HuH-7 (cell line): Measurements from ENCODE around the gene TPRG1L.

Experiments used
- DNase-seq: peaks from one replicate; pipeline ENCODE4 v3.0.0; 2011; ENCODE audit warnings: low spot score

The TPRG1L gene

DNA sequence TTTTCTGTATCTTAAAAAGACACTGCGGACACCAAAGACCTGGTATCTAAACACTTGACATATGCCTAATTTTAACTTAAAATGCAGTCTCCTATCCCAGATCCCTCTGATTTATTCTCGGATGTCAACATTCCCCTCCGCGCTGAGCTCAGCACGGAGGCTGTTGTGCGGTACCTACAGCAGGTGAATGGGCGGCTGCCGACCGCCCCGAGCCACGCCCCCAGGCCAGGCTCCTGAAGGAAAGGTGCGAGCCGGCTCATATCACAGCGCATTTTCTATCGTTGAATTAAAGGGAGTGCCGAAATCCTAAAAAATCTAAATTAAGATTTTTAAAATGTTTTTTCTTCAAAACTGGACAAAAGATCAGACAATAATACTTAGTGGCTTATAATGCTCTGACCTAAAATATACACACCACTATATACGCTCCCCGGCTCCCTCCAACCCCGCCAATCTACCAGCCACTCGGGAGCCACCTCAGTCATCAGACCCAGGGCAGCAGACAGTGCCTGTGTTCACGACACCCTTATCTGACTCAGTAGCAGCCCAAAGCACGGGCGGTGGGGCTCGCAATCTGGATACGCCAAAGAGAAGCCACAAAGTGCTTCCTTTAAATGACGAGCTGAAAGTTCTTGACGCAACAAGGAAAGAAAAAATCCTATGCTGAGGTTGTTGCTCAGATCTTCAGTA lies 21.0 kb downstream of the TPRG1L start:
- DNase-seq, result no peak

DNA sequence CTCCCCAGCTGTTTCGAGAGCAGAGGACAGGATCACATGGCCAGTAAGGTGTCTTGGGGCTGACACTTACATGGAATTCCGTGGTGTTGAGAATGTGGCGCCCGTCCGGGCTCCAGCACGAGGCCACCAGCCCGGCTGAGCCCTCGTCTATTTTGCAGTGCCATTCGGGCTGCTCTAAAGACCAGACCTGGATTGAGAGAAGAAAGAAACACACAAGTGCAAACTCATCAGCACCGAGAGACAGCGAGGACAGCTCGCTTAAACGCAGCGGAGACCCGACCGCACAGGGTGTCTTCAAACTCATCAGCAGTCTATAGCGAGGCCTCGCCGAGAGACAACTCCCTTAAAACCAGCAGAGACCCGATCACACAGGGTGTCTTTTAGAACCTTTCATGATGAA lies 21.8 kb downstream of the TPRG1L start:
- no peak for DNase-seq

DNA sequence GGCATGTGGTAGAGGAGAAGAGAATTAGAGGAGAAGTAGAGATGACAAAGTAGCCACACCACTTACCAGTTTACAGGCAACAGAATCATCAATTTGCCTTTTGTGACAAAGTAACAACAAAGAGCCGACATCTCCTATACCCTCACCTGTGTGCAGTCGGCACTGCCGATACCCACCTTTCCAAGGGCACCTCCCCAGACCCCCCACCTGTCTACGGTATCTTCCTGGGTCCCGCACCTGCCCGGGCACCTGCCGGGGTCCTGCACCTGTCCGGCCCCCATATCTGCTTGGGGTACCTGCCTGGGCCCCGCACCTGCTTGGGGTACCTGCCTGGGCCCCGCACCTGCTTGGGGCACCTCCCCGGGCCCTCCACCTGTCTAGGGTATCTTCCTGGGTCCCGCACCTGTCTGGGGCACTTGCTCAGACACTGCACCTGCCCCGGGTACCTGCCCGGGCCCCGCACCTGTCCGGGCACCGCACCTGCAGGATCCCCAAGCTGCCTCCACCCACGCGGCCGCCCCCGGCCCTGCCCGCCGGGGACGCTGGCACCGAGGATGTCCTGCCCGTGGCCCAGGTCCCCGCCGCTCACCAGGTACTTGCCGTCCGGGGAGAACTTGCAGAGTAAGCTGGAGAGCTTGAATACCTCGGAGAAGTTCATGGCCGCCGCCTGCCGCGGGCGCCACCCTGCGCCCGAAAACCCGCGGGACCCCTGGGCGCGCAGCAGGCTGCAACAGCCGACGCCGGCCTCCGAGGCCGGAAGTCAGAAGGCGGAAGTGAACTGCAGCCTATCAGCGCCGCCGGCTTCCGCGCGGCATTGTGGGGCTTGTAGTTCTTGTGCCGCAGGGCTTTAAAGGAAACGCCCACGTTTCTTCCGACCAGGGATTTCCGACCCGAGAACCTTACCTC lies 24.8 kb downstream of the TPRG1L start, which contains the start of gene WRAP73:
TSS of gene WRAP73 (minus strand) at position 762 of the 906 bp plus-strand sequence. CDS start at position 658, 104 bp downstream.
- DNase-seq, result peak; percentile 94

DNA sequence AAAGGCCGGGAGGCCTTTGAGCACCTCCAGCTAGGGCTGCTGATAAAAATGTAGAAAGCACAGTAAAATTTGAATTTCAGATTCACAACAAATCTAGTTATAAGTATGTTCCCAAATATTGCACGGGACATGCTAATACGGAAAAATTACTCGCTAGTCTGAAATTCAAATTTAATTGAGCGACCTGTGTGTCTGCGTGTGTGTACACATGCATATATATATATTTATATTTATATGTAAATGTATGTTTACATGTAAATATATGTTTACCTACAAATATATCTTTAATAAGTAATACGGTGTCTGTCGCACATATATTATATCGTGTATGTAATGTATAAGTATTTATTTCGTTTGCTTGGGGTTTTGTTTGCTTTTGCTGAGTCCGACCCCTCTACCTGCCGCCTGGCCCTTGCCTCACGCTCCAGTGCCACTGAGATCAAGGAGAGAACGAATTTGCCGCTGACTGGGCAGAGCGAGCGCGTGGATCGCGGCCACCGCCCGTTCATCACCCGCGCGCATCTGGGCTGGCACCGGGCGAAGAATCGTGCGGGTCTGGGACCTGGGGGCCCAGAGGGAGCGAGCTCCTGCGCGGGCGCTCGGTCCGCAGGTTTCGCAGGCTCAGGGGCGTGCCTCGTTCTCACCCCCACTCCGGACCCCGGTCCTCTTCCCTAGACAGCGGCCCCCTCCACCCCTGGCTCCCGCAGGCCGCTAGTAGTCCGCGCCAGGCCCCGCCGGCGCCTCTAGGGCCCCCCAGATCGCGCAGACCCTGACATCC lies 25.6 kb downstream of the TPRG1L start:
- DNase-seq, result no peak

DNA sequence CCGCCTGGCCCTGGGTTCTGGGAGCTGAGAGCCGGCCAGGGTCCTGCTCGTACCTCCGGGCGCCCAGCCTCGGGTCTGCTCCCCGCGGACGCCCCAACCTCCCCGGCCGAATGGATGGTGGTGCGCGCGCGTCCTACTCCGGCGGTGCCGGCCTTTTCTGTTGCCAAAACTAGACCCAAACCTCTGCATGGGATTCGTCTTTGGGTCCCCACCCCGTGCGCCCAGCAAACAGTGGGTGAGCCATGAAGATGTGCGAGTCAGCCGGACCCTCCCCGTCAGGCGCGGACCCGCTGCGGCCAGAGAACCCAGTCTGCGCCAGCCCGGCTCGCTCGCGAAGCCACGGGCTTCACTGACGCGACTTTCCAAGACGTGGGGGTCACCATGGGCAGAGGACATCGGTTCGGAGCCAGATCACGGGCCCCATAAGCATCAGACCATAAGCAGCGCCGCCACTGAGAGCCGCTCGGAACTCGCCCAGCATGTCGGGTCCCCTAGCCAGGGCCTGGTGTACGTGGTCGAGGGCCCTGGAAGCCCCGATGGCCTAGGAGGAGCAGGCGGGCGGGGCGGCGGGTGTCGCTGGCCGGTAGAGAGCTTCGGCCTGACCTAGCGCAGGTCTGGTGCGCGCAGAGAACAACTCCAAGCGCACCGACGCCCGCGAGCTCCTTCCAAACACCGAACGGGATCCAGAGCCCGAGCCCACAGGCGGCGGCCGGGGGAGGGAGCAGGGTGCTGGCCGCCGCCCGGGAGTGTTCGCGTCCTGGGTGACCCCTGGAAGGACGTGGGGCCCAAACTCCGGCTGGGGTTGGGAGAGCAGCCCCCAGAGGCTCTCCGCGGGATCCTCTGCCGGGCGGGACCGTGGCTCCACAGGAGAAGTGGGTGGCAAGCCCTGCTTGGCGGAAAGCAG lies 26.5 kb downstream of the TPRG1L start:
- DNase-seq, result no peak

DNA sequence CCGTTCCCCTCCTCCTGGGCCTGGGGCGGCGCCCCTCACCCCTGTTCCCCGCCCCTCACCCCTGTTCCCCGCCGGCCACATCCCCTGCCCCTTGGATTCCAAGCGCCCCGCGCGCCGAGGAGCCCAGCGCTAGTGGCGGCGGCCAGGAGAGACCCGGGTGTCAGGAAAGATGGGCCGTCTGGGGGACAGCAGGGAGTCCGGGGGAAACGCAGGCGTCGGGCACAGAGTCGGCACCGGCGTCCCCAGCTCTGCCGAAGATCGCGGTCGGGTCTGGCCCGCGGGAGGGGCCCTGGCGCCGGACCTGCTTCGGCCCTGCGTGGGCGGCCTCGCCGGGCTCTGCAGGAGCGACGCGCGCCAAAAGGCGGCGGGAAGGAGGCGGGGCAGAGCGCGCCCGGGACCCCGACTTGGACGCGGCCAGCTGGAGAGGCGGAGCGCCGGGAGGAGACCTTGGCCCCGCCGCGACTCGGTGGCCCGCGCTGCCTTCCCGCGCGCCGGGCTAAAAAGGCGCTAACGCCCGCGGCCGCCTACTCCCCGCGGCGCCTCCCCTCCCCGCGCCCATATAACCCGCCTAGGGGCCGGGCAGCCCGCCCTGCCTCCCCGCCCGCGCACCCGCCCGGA lies 27.2 kb downstream of the TPRG1L start, which contains the start of gene TP73:
TSS of gene TP73 (plus strand) at position 587 of the 618 bp plus-strand sequence. CDS start 29,850 bp downstream, outside the sequence.
- DNase-seq, result peak; percentile 45

DNA sequence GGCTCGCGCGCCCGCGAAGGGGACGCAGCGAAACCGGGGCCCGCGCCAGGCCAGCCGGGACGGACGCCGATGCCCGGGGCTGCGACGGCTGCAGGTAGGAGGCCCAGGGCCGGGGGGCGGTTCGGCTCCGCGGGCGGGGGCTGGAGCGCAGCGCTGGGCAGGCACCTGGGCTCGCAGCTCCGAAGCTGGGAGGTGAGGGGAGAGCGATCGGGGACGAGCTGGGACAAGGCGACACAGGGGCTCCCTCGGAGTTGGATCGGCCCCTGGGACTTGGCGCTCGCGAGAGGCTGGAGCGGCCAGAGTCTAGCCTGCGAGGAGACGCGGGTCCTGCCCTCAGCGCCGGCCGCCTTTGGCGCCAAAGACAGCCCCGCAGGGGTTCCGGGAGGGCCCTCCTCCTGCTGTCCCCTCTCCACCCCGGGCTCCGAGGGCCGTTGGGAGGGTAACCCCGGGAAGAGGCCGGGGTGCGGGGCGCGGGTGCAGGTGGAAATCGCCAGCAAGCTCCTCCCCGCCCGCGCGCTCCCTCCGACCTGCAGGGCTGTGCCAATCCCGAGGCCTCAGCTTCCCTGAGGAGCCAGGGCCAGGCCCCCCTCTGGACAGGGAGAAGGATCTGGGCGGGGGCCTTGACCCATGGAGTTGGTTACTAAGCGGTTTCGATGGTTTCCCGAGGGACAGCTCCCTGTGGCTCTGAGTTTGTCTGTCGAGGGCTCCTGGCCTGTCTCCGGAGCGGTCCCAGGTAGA lies 27.9 kb downstream of the TPRG1L start:
- peak; percentile 66 for DNase-seq

DNA sequence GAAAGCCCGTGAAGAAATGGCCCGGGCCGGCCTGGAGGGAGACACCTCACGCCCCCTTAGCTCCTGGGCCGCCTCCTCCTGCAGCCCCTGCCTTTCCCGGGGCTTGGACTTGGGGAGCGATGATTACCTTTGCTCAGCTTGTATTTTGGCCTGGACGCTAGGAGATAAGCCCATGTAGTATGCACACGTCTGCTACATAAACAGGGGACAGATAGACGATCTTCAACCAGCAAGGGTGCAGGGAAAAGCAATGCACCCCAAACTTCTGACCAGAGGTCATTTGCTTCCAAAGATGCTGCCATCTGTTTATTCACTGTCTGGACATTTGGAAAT lies 28.4 kb downstream of the TPRG1L start:
- no peak for DNase-seq

DNA sequence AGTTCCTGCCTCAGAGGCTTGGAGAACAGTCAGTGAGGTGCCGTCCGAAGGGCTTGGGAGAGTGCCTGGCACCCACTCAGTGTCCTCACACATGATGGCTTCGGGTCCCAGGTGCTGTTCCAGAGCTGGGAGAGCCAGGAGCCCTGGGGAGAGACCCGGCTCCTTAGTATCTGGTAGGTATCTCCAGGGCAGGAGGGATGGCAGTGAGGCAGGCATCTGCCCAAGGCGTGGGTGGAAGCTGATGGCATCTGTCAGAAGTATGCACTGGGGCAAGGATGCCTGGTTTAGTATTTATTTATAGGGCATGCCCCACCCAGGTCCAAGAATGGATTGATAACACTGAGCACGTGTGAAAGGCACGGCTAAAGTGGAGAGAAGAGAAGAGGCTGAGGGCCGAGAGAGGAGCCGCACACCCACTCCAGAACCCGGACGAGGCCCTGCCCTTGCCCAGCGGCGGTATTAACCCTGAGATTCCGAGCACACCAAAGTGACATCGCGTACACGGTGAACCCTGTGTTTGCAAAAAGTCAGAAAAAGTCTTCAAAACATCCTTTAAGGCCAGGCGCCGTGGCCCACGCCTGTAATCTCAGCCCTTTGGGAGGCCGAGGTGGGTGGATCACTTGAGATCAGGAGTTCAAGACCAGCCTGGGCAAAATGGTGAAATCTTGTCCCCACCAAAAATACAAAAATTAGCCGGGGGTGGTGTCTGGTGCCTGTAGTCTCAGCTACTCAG lies 29.9 kb downstream of the TPRG1L start:
- no peak for DNase-seq

DNA sequence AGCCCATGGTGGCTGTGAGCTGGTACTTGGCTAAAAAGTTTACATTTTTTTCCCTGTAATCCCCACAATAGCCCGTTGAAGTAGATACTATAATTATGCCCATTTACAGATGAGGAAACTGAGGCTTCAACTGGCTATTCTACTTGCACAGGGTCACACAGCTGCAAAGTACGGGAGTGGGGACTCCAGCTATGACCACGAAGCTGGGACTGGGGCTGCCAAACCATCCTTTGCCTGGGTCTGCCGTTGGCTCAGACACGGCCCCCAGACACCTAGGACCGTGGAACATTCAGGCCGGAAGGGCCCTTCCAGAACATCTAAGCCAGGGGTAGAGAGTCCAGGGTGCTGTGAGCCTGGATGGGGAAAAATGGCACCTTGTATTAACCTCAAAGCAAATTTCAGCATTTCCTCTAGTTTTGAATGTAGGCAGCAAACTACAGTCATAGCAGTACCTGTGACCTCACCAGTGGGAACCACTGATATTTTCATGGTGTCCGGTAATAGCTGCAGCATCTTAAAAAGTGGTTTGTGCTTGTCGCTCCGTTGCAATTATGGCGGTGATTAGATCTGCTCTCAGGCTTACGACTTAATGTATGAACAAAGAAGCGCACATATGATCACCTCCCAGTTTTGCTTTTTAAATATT lies 31.8 kb downstream of the TPRG1L start:
- DNase-seq, result no peak

DNA sequence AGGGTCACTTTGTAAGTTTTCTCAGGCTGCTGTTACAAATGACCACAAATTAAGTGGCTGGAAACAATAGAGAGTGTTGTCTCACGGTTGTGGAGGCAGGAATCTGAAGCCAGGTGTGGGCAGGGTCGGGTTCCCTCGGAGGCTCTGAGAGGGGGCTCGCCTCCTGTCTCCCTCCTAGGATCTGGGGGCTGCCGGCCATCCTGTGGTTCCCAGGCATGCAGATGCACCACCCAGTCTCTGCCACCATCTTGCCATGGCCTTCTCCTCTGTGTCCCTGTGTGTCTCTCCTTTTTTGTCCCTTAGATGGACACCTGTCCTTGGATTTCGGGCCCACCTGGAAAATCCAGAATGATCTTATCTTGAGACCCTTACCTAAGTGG lies 32.3 kb downstream of the TPRG1L start:
- DNase-seq, result no peak

DNA sequence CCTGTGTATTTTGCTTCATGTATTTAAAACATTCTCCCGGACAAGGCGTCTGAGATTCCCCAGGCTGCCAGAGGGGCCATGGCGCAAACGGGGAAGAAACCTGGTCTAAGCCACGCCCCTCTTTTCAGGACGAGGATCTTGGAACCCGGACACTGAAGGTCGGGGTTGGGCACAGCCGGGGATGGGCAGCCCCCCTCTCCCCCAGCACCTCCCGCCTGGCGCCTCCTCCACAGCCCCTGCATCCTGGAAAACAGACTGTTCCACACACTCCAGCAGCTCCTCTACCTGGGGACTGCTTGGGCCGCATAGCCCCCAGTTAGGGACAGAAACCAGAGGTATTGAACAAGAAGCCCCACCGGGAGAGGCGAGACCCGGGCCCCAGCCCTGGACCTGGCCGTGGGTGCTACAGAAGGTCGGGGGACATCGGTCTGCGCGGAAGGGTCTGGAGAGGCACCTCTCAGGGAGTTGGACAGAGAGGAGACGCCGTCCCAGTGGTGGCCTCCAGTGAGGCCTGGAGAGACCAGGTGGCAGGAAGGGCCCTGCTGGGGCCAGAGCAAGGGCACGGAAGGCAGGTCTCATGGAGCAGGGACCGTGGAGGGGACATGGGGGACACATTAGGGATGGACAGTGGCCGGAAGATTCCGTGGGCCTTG lies 32.9 kb downstream of the TPRG1L start:
- no peak for DNase-seq

DNA sequence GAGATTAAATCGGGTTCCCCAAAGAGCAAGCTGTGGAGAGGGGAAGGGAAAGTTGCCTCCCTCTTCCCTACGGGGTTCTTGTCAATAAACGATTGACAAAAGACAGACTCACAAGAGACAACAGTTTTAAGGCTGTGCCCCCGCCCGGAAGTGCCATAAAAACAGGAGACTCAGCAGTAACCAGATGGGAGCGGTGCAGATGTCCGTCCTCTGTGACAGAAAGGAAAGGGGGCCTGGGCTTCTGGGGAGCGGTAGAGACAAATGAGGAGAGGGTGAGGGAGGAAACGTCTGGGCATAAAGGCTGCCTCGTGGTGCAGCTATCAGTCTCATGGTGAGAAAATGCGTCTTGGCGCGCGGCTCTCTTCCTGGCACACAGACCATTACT lies 33.4 kb downstream of the TPRG1L start:
- no peak for DNase-seq

DNA sequence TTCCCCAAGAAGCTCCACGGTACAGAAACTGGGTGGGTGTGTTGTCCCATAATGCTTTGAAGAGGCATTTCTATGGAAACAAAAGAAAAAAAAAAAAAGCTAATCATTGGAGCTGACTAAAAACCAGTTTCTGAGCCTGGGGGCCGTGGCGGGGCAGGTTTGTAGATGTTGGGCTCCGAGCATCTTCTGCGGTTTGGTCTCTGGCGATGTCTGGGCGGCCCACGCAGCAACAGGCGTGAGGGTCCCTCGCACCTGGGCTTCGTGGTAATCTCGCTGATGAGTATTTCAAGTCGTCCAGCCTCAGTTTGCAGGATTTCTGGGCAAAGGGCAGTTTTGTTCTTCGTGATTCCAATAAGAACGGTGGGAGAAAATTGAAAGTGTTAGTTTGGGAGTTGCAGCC lies 34.3 kb downstream of the TPRG1L start:
- no peak for DNase-seq

DNA sequence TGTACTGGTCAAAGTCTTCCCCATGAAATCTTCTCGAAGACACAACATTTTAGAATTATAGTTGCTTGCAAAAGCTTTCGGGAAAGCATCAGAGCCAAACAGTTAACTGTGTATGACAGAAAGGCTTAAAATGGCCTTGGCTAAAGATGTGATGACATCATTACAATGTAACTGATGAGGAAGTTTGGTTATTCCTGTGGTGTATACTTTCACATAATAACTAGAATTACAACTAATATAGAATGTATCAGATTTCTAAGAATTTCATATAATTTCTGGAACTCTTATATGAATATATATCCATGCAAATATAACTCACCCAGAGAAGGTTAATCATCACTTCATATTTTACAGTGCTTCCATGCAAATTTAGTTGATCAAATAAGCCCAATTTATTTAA lies 35.9 kb downstream of the TPRG1L start:
- no peak for DNase-seq

DNA sequence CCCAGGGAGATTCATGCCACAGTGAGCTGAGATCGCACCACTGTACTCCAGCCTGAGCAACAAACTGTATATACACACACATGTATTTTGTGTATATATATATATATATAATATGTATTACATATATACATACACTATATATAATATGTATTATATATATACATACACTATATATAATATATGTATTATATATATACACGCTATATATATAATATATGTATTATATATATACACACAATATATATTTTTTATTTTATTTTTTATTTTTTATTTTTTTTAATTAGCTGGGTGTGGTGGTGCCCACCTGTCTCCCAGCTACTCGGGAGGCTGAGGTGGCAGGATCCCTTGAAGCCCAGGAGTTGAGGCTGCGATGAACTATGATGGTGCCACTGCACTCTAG lies 36.8 kb downstream of the TPRG1L start:
- no peak for DNase-seq

DNA sequence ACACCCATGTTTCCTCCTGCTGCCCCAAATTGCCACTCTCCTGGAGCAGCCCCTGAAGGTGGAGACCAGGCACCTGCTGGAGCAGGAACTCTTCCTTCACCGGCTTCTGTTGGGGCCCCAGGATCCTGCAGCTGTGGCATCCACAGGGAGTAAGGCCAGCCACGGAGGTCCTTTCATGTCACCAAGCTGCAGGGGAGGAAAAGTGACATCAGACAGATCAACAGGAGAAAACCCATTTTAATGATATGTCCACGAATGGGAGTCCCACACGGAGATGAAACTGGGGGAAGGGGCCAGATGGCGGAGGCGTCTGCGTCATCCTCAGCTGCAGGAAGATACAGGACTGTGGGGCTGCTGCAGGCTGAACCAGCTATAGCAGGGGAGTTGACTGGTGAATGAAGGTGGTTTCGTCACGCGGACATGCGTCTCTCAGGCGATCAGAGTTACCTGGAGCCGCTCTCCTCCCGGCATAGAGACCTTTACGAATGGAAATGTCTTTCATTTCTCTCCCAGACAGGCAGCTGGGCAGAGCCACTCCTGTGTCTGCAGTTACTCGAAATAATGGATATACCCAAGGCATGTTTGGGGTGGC lies 37.4 kb downstream of the TPRG1L start:
- no peak for DNase-seq

DNA sequence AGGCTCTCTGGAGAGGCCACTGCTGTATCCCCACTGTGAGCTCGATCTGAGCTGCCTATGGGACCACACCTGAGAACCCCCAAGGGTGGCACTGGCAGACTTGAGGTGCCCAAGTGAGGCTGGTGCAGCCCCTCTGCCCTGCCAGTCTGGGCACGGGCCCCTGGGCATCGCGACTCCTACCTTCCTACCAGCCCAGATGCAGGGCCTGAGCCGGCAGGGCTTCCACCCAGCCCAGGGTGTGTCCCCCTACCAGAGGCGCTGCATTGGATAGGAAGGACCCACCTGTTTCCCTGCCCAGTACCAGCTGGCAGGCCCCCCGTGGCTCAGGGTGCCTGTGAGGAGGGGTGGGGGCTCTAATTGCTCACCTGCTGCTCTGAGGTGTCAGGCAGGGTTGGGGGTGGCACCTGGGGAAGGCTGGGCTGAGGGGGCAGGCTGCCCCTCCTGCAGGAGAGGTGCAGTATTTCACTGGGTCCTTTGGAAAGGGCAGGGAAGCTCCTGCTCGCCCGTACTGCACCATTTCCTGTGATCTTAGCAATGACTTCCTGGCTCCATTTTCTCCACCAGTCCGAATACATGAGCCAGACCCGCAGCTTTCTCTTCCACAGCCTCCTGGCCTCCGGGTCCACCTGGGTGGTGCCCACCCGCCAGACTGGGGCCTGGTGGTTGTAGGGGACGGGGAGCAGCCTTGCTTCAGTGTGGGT lies 39.3 kb downstream of the TPRG1L start:
- DNase-seq, result no peak
